ENCODE data around the gene SMIM23.

DNA sequence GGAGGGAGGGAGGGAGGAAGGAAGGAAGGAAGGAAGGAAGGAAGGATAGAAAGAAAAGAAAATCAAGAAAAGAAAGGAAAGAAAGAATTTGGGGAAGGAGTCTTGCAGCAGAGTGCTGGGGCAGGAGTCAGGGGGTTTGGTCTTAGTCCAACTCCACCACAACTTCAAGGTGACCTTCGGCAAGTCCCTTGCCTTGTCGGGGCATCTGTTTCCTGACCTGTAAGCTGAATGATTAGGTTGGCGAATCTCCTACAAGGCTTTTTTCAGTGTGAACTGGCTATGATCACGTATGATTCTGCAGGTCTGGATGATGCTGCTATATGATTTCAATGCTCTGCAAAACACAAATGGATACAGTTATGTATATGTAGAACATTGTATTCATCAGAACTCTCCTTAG lies 20.1 kb downstream of the SMIM23 start:
- TF ChIP-seq POLR2A (IDR thresholded peaks at IDR 0.05) (no peak), POLR2AphosphoS5 (IDR thresholded peaks at IDR 0.05) (no peak), EP300 (IDR thresholded peaks at IDR 0.05) (no peak)
- TF ChIP-seq, protein P1, sequence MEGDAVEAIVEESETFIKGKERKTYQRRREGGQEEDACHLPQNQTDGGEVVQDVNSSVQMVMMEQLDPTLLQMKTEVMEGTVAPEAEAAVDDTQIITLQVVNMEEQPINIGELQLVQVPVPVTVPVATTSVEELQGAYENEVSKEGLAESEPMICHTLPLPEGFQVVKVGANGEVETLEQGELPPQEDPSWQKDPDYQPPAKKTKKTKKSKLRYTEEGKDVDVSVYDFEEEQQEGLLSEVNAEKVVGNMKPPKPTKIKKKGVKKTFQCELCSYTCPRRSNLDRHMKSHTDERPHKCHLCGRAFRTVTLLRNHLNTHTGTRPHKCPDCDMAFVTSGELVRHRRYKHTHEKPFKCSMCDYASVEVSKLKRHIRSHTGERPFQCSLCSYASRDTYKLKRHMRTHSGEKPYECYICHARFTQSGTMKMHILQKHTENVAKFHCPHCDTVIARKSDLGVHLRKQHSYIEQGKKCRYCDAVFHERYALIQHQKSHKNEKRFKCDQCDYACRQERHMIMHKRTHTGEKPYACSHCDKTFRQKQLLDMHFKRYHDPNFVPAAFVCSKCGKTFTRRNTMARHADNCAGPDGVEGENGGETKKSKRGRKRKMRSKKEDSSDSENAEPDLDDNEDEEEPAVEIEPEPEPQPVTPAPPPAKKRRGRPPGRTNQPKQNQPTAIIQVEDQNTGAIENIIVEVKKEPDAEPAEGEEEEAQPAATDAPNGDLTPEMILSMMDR (IDR thresholded peaks at IDR 0.05) = no peak

Measured in suprapubic skin (tissue), 4 donors.